Heart left ventricle (tissue), 16 donors: ENCODE results near the gene KRT20. TPM values are rescaled to one million over a fixed set of nuclear protein-coding genes. Genes with fewer than 3 reads are reported as not detected.
A peak's percentile ranks its signal among the peaks of the same experiment; 100 is the strongest.

Source experiments
- ATAC-seq, 4 donors: fragments of 200-7000 bp; cut with Tn5 transposase; one replicate each; pipeline ENCODE4 v1.9.1; 2020 to 2022; ENCODE audit warnings: moderate library complexity in 4 of 4, mild to moderate bottlenecking in 3 of 4, moderate number of reproducible peaks in 1 of 4
- DNase-seq, 5 donors: peaks; one replicate each; pipeline ENCODE4 v3.0.0-alpha.2; 2020
- H3K27ac ChIP-seq, 12 donors: fragments of 200-600 bp; sonication (generic) in 4 of 12; one replicate each; pipeline versions ENCODE4 v1.5.0 to v1.8.0; 2016 to 2022; ENCODE audit warnings: mild to moderate bottlenecking in 2 of 12
- H3K27me3 ChIP-seq, 9 donors: fragments of 200-600 bp; sonication (generic) in 2 of 9; one replicate each; pipeline versions ENCODE4 v1.5.1 to v1.8.0; 2016 to 2022; ENCODE audit warnings: mild to moderate bottlenecking in 3 of 9
- H3K36me3 ChIP-seq, 9 donors: fragments of 200-600 bp; sonication (generic) in 2 of 9; one replicate each; pipeline versions ENCODE4 v1.5.0 to v1.8.0; 2018 to 2022; ENCODE audit warnings: mild to moderate bottlenecking in 2 of 9
- H3K4me1 ChIP-seq, 12 donors: fragments of 200-600 bp; sonication (generic) in 4 of 12; one replicate each; pipeline versions ENCODE4 v1.5.0 to v1.8.0; 2016 to 2022; ENCODE audit warnings: mild to moderate bottlenecking in 3 of 12
- H3K4me3 ChIP-seq, 12 donors: fragments of 200-600 bp; sonication (generic) in 4 of 12; one replicate each; pipeline versions ENCODE4 v1.5.0 to v1.8.0; 2017 to 2022; ENCODE audit warnings: mild to moderate bottlenecking in 9 of 12, moderate library complexity in 4 of 12
- H3K9me3 ChIP-seq, 12 donors: fragments of 200-600 bp; sonication (generic) in 4 of 12; one replicate each; pipeline versions ENCODE4 v1.5.0 to v1.8.0; 2016 to 2022; ENCODE audit warnings: mild to moderate bottlenecking in 1 of 12
- CTCF ChIP-seq, 12 donors: fragments of 200-600 bp; sonication (generic) in 4 of 12; IDR thresholded peaks; one replicate each; pipeline versions ENCODE4 v1.5.0 to v1.8.0; 2018 to 2022; ENCODE audit warnings: antibody characterized with exemption in 12 of 12, mild to moderate bottlenecking in 5 of 12
- POLR2A ChIP-seq, 2 donors: fragments of 450-650 bp; IDR thresholded peaks; one replicate each; pipeline ENCODE4 v1.6.1; 2017; ENCODE audit warnings: antibody characterized with exemption in 2 of 2, mild to moderate bottlenecking in 2 of 2, moderate library complexity in 2 of 2
- WGBS, 4 donors: extraction: QIAGEN DNeasy Blood & Tissue Kit in 2 of 4; methylation state at CpG; one replicate each; pipeline versions ENCODE4 v1.1.5 to v1.1.7; 2013 to 2018; 5-methylcytosine and 5-hydroxymethylcytosine counted together
- intact Hi-C, 10 donors: fragments of 100-400 bp; cut with DNase I; formaldehyde crosslinking; loops; one replicate each; pipeline versions ENCODE4 v1.11.1 to v1.14.2; 2022
- polyA plus RNA-seq, 2 donors: library from polyadenylated mRNA; stranded (reverse); fragments of 200-250 nt; gene quantifications; one replicate each; pipeline ENCODE4 v1.2.3, GENCODE V29; 2013
- total RNA-seq, 9 donors: library from RNA; depleted of rRNA in 2 of 9; stranded (reverse); fragments of >200 nt in 2 of 9; fragmentation: NEBNext Ultra II Directional in 3 of 9; extraction: Animal tissue kit (Norgen Biotek cat#: 25700) in 3 of 9; gene quantifications; one replicate each; pipeline versions ENCODE4 v1.1.0 to v1.2.4, GENCODE V29; 2016 to 2023
- donor health status: ischemic (EF 13 %, LVEDD 7.1; RV severe dilation, severe dysfunction).
- donor health status: healthy with polysubstance abuse.
- donor health status: DM: no; HTN: yes; CAD: no.
- donor health status: DM: no; HTN: no; CAD: no.
- donor health status: ischemic (EF 25% LVEDD 6.9; RV normal size, moderate dysfunction).
- donor health status: ischemic (EF 25% LVEDD 5.7; RV mildly dilated, moderate dysfunction).
- donor health status: healthy.
- donor health status: DM: yes; HTN: yes; CAD: no.
- donor health status: ischemic (EF 35%, LVEDD 5.7; RV mildly dilated, moderate dysfunction).
- donor health status: nonischemic (EF 11% LVEDD 7.7; RV severe dilation, severe dysfunction).
- donor health status: DM: yes; HTN: yes; CAD: no.
- donor health status: PGD.
- donor health status: ischemic (EF 29% LVEDD 5.4; RV normal size, mild dysfunction).
- donor health status: nonischemic (EF 23%, LVEDD 6.1; RV moderate dilation, normal function).

Gene KRT20
- total and polyA plus RNA-seq, 11 donors, result 0.12 TPM; not detected in 10

GRCh38 chr17:40832840-40833239, 52.2 kb downstream of the KRT20 start:
- no peaks in the 10 kb centered on the region for H3K27me3 ChIP-seq
- peaks cover 0 to 31% (median 16%) of the 10 kb centered on the region in 9 donors for H3K36me3 ChIP-seq
- H3K4me3 ChIP-seq, result no peak overlapping the region
- H3K9me3 ChIP-seq, result no peaks in the 10 kb centered on the region
- no peak for DNase-seq
- TF ChIP-seq CTCF (IDR thresholded peaks at IDR 0.05), result no peak
- no peak for TF ChIP-seq POLR2A (IDR thresholded peaks at IDR 0.05)
- no peak for ATAC-seq
- 50 to 58% (median 54%) methylated on average over 3 of the region's 3 CpGs for WGBS, 4 donors
- H3K4me1 ChIP-seq, result peaks cover 0 to 21% (median 5%) of the 10 kb centered on the region in 12 donors
- intact Hi-C loops, result no loop called here
- peak overlapping the region in 3 of 12 donors; percentile 7 to 37 (median 21) for H3K27ac ChIP-seq

- intact Hi-C loops, result no loop called here
- H3K4me1 ChIP-seq, result peaks cover 0 to 24% (median 13%) of the 10 kb centered on the region in 12 donors
- no peaks in the 10 kb centered on the region for H3K9me3 ChIP-seq
- ATAC-seq (no peak), DNase-seq (no peak)
- 89 to 97% (median 91%) methylated on average over 2 of the region's 2 CpGs for WGBS, 4 donors
- H3K27ac ChIP-seq, result no peak overlapping the region
- peaks cover 0 to 21% (median 9%) of the 10 kb centered on the region in 9 donors for H3K36me3 ChIP-seq
- H3K4me3 ChIP-seq, result no peak overlapping the region
- no peaks in the 10 kb centered on the region for H3K27me3 ChIP-seq
- TF ChIP-seq CTCF (IDR thresholded peaks at IDR 0.05) (no peak), POLR2A (IDR thresholded peaks at IDR 0.05) (no peak)
Observed at GRCh38 chr17:40830085-40830776, 54.8 kb downstream of the KRT20 start.

GRCh38 chr17:40828454-40829044, 56.5 kb downstream of the KRT20 start:
- intact Hi-C loops, result no loop called here
- peaks cover 0 to 24% (median 13%) of the 10 kb centered on the region in 12 donors for H3K4me1 ChIP-seq
- peak overlapping the region; percentile 25 to 72 (median 50) for H3K27ac ChIP-seq
- no peaks in the 10 kb centered on the region for H3K9me3 ChIP-seq
- ATAC-seq, result peak in 3 of 4 donors; percentile 64 to 74 (median 71)
- no peaks in the 10 kb centered on the region for H3K27me3 ChIP-seq
- H3K4me3 ChIP-seq, result peak overlapping the region in 1 of 12 donors; percentile 9
- no peak for DNase-seq
- TF ChIP-seq CTCF (IDR thresholded peaks at IDR 0.05) (no peak), POLR2A (IDR thresholded peaks at IDR 0.05) (no peak)
- peaks cover 0 to 5% (median 0%) of the 10 kb centered on the region in 9 donors for H3K36me3 ChIP-seq
- 47 to 63% (median 54%) methylated on average over 4 of the region's 4 CpGs for WGBS, 4 donors

GRCh38 chr17:40827746-40828453, 57.1 kb downstream of the KRT20 start:
- Histone ChIP-seq H3K9me3 (no peaks in the 10 kb centered on the region), H3K27ac (peak overlapping the region; percentile 25 to 72 (median 50)), H3K27me3 (no peaks in the 10 kb centered on the region), H3K4me1 (peaks cover 0 to 24% (median 13%) of the 10 kb centered on the region in 12 donors), H3K4me3 (no peak overlapping the region), H3K36me3 (no peaks in the 10 kb centered on the region)
- intact Hi-C loops, result no loop called here
- 22 to 34% (median 28%) methylated on average over 7 of the region's 7 CpGs for WGBS, 4 donors
- no peak for DNase-seq
- peak in 1 of 4 donors; percentile 61 for ATAC-seq
- no peak for TF ChIP-seq CTCF (IDR thresholded peaks at IDR 0.05)
